K562 (cell line): ENCODE measurements around the gene PRKX. TPM values are rescaled to one million over a fixed set of nuclear protein-coding genes. Genes with fewer than 3 reads are reported as not detected.

ENCODE experiments used
- ATAC-seq: fragments of 200-7000 bp; cut with Tn5 transposase; 3 replicates; pipeline ENCODE4 v1.9.1; 2020; ENCODE audit warnings: moderate library complexity
- BruUV-seq: library from RNA; stranded (reverse); fragments of 400-500 nt; replicated peaks from 2 replicates; lab custom pipeline; 2021; lab: Mats Ljungman, UMichigan
- CTCF ChIA-PET: fragments of 300-600 bp; formaldehyde crosslinking; extraction: SDS; loops from one replicate; lab custom pipeline; 2021; ENCODE audit warnings: low intra/inter-chr PET ratio; lab: Yijun Ruan, JAX
- POLR2A ChIA-PET: fragments of 300-600, 350-650 bp; sonication (Branson Sonifier 250); formaldehyde crosslinking; extraction: SDS; loops from one replicate; lab custom pipeline; 2021; ENCODE audit warnings: antibody characterized with exemption, inconsistent platforms; lab: Yijun Ruan, JAX
- DNase-seq, 4 experiments: peaks; one replicate each; pipeline versions ENCODE4 v3.0.0 to v3.0.0-alpha.2; 2011 to 2018; ENCODE audit warnings: low spot score in 3 of 4, mixed read lengths in 3 of 4; ENCODE audit errors: extremely low read depth in 1 of 4
- FAIRE-seq: peaks from 2 replicates; lab custom pipeline; 2011; peaks lifted over from hg19 to GRCh38; lab: Jason Lieb, UNC
- H2AFZ ChIP-seq: 2 replicates; pipeline ENCODE4 v1.6.0; 2011; ENCODE audit warnings: low read depth, low read length, control low read depth, inconsistent platforms
- H3K27ac ChIP-seq: fragments of 200-600 bp; 3 replicates; pipeline ENCODE4 v1.8.0; 2011; ENCODE audit warnings: low read depth, mild to moderate bottlenecking, control low read depth, inconsistent platforms, low read length, moderate library complexity, mixed read lengths; ENCODE audit errors: extremely low read depth
- H3K27me3 ChIP-seq, 2 experiments: fragments of 300-600 bp in 1 of 2; 2 replicates in 1 of 2; 3 replicates in 1 of 2; pipeline versions ENCODE4 v1.6.0 to v1.8.0; 2011; ENCODE audit warnings: inconsistent platforms in 2 of 2, low read length in 2 of 2, mild to moderate bottlenecking in 1 of 2, mixed read lengths in 1 of 2, moderate library complexity in 1 of 2; ENCODE audit not compliant: control insufficient read depth in 2 of 2, insufficient read depth in 2 of 2
- H3K36me3 ChIP-seq: fragments of 300-600 bp; 3 replicates; pipeline ENCODE4 v1.8.0; 2011; ENCODE audit warnings: mild to moderate bottlenecking, low read length, inconsistent platforms; ENCODE audit not compliant: control insufficient read depth, insufficient read depth
- H3K4me1 ChIP-seq, 2 experiments: fragments of 200-600 bp in 1 of 2; replicated peaks in 1 of 2; 2 replicates in 1 of 2; 3 replicates in 1 of 2; pipeline versions ENCODE4 v1.5.1 to v1.8.0; 2011; ENCODE audit warnings: inconsistent platforms in 2 of 2, low read length in 2 of 2, mild to moderate bottlenecking in 1 of 2, mixed read lengths in 1 of 2, moderate library complexity in 1 of 2; ENCODE audit not compliant: control insufficient read depth in 2 of 2, insufficient read depth in 2 of 2
- H3K4me2 ChIP-seq: 2 replicates; pipeline ENCODE4 v1.6.1; 2011; ENCODE audit warnings: low read length, control low read depth, inconsistent platforms, mixed read lengths; ENCODE audit not compliant: insufficient read depth
- H3K4me3 ChIP-seq: fragments of 200-600 bp; sonication (generic), shearing (Covaris generic); 2 replicates; pipeline ENCODE4 v1.5.1; 2016; ENCODE audit warnings: control low read depth, inconsistent platforms
- H3K79me2 ChIP-seq: fragments of 200-600 bp; 3 replicates; pipeline ENCODE4 v1.8.0; 2011; ENCODE audit warnings: low read length, inconsistent platforms; ENCODE audit not compliant: control insufficient read depth, insufficient read depth
- H3K9ac ChIP-seq, 2 experiments: 2 replicates each; pipeline versions ENCODE4 v1.6.0 to v1.6.1; 2011; ENCODE audit warnings: low read depth in 2 of 2, low read length in 2 of 2, control low read depth in 1 of 2, inconsistent platforms in 1 of 2, mild to moderate bottlenecking in 1 of 2, mixed read lengths in 1 of 2; ENCODE audit not compliant: insufficient read depth in 1 of 2
- H3K9me1 ChIP-seq: one replicate; pipeline ENCODE4 v1.6.0; 2011; ENCODE audit warnings: inconsistent platforms, mild to moderate bottlenecking, low read length, moderate library complexity; ENCODE audit not compliant: control insufficient read depth, insufficient read depth
- H3K9me3 ChIP-seq: replicated peaks from 2 replicates; pipeline ENCODE4 v1.5.1; 2011; ENCODE audit warnings: low read depth, low read length, inconsistent platforms; ENCODE audit not compliant: control insufficient read depth, insufficient read depth
- H4K20me1 ChIP-seq: replicated peaks from 2 replicates; pipeline ENCODE4 v1.6.1; 2011; ENCODE audit warnings: low read length, inconsistent platforms, mixed read lengths; ENCODE audit not compliant: control insufficient read depth, insufficient read depth
- CXXC5 ChIP-seq: fragments of 250-450 bp; sonication (Bioruptor Pico); IDR thresholded peaks from 2 replicates; pipeline ENCODE4 v1.8.0; 2022; ENCODE audit warnings: inconsistent platforms, mild to moderate bottlenecking, moderate library complexity
- PCBP2 ChIP-seq: fragments of 200-400 bp; formaldehyde crosslinking; IDR thresholded peaks from 2 replicates; pipeline ENCODE4 v1.6.1; 2018; ENCODE audit warnings: low read length, low read depth, mild to moderate bottlenecking, moderate library complexity; ENCODE audit not compliant: poor library complexity, severe bottlenecking
- ZC3H4 ChIP-seq: sonication (generic); formaldehyde crosslinking; IDR thresholded peaks from 2 replicates; pipeline ENCODE4 v1.9.0; 2021; ENCODE audit warnings: missing genetic modification reagents, borderline replicate concordance
- ZNF224 ChIP-seq: sonication (generic); formaldehyde crosslinking; IDR thresholded peaks from 2 replicates; pipeline ENCODE4 v1.8.0; 2022; ENCODE audit warnings: mild to moderate bottlenecking, missing genetic modification reagents
- ZNF589 ChIP-seq: fragments of 200-800 bp; sonication (Bioruptor generic); IDR thresholded peaks from 2 replicates; pipeline ENCODE4 v1.6.1; 2016; ENCODE audit warnings: low read depth, missing genetic modification characterization, missing compliant biosample characterization
- WGBS: fragments of 100-300 bp; shearing (Covaris generic); methylation state at CpG from one replicate; pipeline ENCODE4 v1.1.6; 2016; ENCODE audit warnings: low coverage, mixed read lengths; ENCODE audit not compliant: insufficient coverage; ENCODE audit errors: missing lambda C conversion rate; 5-methylcytosine and 5-hydroxymethylcytosine counted together
- in situ Hi-C: fragments of 300-500 bp; cut with MboI; formaldehyde crosslinking; loops from 4 replicates; pipeline ENCODE4 v1.15.0; 2018; ENCODE audit warnings: inconsistent platforms, mixed read lengths
- intact Hi-C: fragments of 100-400 bp; cut with micrococcal nuclease; formaldehyde crosslinking; loops from 2 replicates; pipeline ENCODE4 v1.14.2; 2022
- polyA plus RNA-seq, 8 experiments: library from polyadenylated mRNA; depleted of rRNA in 4 of 8; stranded (reverse) in 5 of 8; unstranded in 3 of 8; fragments of >200 nt; fragmentation: Nextera tagmentation in 2 of 8; fragmentation: Illumina TruSeq in 1 of 8; extraction: Ambion mirVana in 2 of 8; extraction: Trizol in 1 of 8; gene quantifications; 2 replicates each; pipeline versions ENCODE4 v1.2.1 to v1.2.3, GENCODE V29; 2011 to 2014; ENCODE audit warnings: inconsistent platforms in 1 of 8, missing spikeins in 1 of 8
- total RNA-seq, 7 experiments: library from RNA; depleted of rRNA in 6 of 7; stranded (reverse); fragments of >200 nt in 6 of 7; fragmentation: Illumina TruSeq in 2 of 7; extraction: Trizol in 2 of 7; gene quantifications; 2 replicates each; pipeline versions ENCODE4 v1.2.1 to v1.2.3, GENCODE V29; 2011 to 2021; ENCODE audit warnings: low replicate concordance in 1 of 7
- TF ChIP-seq, protein P1 (sequence below): fragments of 450-650 bp; IDR thresholded peaks from 2 replicates; pipeline ENCODE4 v1.6.1; 2016; ENCODE audit warnings: mild to moderate bottlenecking, moderate library complexity
- TF ChIP-seq, protein P2 (sequence below): fragments of 250-450 bp; sonication (Bioruptor Pico); IDR thresholded peaks from 2 replicates; pipeline ENCODE4 v1.4.0; 2020; ENCODE audit warnings: mild to moderate bottlenecking, moderate library complexity
- TF ChIP-seq, protein P3 (sequence below): fragments of 450-650 bp; formaldehyde crosslinking; IDR thresholded peaks from 2 replicates; pipeline ENCODE4 v1.4.0; 2020; ENCODE audit warnings: mild to moderate bottlenecking, moderate library complexity

Gene PRKX
- total and polyA plus RNA-seq, 9 of the 15 experiments (the other 6 are each of a cell fraction or from before 2014, with no cell fraction given), result 3.3 to 29.4 (median 23.7) TPM

DNA sequence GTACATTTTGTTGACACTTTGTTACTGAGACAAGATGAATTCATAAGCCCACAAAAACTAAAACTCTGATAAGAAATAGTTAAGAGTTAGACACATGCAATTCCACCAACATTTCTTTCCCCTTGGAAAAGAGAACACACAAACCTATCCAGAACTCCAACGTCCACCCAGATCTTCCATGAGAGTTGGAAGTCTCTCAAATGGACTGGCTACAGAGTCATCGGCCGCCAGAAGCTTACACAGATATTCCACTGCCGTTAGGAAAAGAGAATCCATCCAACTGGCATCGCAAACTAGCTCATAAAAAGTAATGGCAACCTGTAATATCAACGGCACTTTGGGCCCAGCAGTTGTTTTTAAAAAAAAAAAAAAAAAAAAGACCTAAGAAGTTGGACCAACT lies 114.7 kb downstream of the PRKX start:
- BruUV-seq, result no TSS peak
- no peak overlapping the region for H3K27ac ChIP-seq
- no peak overlapping the region for H2AFZ ChIP-seq
- H3K79me2 ChIP-seq, result no peaks in the 10 kb centered on the region
- no peak overlapping the region for H3K4me2 ChIP-seq
- no peaks in the 10 kb centered on the region for H3K9me1 ChIP-seq
- no peaks in the 10 kb centered on the region for H3K4me1 ChIP-seq
- no peaks in the 10 kb centered on the region for H3K9me3 ChIP-seq
- H3K4me3 ChIP-seq, result no peak overlapping the region
- in situ Hi-C loops, result no loop called here
- 19% methylated on average over 6 of the region's 6 CpGs for WGBS
- DNase-seq (no peak), ATAC-seq (no peak), FAIRE-seq (no peak)
- ChIA-PET POLR2A (no interaction called here), CTCF (no interaction called here)
- no peaks in the 10 kb centered on the region for H4K20me1 ChIP-seq
- intact Hi-C loops, result no loop called here
- H3K36me3 ChIP-seq, result no peaks in the 10 kb centered on the region
- no peaks in the 10 kb centered on the region for H3K27me3 ChIP-seq
- no peak overlapping the region for H3K9ac ChIP-seq
- TF ChIP-seq, protein P1, sequence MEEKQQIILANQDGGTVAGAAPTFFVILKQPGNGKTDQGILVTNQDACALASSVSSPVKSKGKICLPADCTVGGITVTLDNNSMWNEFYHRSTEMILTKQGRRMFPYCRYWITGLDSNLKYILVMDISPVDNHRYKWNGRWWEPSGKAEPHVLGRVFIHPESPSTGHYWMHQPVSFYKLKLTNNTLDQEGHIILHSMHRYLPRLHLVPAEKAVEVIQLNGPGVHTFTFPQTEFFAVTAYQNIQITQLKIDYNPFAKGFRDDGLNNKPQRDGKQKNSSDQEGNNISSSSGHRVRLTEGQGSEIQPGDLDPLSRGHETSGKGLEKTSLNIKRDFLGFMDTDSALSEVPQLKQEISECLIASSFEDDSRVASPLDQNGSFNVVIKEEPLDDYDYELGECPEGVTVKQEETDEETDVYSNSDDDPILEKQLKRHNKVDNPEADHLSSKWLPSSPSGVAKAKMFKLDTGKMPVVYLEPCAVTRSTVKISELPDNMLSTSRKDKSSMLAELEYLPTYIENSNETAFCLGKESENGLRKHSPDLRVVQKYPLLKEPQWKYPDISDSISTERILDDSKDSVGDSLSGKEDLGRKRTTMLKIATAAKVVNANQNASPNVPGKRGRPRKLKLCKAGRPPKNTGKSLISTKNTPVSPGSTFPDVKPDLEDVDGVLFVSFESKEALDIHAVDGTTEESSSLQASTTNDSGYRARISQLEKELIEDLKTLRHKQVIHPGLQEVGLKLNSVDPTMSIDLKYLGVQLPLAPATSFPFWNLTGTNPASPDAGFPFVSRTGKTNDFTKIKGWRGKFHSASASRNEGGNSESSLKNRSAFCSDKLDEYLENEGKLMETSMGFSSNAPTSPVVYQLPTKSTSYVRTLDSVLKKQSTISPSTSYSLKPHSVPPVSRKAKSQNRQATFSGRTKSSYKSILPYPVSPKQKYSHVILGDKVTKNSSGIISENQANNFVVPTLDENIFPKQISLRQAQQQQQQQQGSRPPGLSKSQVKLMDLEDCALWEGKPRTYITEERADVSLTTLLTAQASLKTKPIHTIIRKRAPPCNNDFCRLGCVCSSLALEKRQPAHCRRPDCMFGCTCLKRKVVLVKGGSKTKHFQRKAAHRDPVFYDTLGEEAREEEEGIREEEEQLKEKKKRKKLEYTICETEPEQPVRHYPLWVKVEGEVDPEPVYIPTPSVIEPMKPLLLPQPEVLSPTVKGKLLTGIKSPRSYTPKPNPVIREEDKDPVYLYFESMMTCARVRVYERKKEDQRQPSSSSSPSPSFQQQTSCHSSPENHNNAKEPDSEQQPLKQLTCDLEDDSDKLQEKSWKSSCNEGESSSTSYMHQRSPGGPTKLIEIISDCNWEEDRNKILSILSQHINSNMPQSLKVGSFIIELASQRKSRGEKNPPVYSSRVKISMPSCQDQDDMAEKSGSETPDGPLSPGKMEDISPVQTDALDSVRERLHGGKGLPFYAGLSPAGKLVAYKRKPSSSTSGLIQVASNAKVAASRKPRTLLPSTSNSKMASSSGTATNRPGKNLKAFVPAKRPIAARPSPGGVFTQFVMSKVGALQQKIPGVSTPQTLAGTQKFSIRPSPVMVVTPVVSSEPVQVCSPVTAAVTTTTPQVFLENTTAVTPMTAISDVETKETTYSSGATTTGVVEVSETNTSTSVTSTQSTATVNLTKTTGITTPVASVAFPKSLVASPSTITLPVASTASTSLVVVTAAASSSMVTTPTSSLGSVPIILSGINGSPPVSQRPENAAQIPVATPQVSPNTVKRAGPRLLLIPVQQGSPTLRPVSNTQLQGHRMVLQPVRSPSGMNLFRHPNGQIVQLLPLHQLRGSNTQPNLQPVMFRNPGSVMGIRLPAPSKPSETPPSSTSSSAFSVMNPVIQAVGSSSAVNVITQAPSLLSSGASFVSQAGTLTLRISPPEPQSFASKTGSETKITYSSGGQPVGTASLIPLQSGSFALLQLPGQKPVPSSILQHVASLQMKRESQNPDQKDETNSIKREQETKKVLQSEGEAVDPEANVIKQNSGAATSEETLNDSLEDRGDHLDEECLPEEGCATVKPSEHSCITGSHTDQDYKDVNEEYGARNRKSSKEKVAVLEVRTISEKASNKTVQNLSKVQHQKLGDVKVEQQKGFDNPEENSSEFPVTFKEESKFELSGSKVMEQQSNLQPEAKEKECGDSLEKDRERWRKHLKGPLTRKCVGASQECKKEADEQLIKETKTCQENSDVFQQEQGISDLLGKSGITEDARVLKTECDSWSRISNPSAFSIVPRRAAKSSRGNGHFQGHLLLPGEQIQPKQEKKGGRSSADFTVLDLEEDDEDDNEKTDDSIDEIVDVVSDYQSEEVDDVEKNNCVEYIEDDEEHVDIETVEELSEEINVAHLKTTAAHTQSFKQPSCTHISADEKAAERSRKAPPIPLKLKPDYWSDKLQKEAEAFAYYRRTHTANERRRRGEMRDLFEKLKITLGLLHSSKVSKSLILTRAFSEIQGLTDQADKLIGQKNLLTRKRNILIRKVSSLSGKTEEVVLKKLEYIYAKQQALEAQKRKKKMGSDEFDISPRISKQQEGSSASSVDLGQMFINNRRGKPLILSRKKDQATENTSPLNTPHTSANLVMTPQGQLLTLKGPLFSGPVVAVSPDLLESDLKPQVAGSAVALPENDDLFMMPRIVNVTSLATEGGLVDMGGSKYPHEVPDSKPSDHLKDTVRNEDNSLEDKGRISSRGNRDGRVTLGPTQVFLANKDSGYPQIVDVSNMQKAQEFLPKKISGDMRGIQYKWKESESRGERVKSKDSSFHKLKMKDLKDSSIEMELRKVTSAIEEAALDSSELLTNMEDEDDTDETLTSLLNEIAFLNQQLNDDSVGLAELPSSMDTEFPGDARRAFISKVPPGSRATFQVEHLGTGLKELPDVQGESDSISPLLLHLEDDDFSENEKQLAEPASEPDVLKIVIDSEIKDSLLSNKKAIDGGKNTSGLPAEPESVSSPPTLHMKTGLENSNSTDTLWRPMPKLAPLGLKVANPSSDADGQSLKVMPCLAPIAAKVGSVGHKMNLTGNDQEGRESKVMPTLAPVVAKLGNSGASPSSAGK, result no peak
- TF ChIP-seq, protein P2, sequence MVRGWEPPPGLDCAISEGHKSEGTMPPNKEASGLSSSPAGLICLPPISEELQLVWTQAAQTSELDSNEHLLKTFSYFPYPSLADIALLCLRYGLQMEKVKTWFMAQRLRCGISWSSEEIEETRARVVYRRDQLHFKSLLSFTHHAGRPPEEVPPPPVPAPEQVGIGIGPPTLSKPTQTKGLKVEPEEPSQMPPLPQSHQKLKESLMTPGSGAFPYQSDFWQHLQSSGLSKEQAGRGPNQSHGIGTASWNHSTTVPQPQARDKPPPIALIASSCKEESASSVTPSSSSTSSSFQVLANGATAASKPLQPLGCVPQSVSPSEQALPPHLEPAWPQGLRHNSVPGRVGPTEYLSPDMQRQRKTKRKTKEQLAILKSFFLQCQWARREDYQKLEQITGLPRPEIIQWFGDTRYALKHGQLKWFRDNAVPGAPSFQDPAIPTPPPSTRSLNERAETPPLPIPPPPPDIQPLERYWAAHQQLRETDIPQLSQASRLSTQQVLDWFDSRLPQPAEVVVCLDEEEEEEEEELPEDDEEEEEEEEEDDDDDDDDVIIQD, result no peak
- TF ChIP-seq CXXC5 (CRISPR knock-in tag) (no peak), PCBP2 (no peak), ZNF589 (CRISPR knock-in tag) (no peak), ZNF224 (CRISPR knock-in tag) (no peak), ZC3H4 (CRISPR knock-in tag) (no peak)
- TF ChIP-seq, protein P3, sequence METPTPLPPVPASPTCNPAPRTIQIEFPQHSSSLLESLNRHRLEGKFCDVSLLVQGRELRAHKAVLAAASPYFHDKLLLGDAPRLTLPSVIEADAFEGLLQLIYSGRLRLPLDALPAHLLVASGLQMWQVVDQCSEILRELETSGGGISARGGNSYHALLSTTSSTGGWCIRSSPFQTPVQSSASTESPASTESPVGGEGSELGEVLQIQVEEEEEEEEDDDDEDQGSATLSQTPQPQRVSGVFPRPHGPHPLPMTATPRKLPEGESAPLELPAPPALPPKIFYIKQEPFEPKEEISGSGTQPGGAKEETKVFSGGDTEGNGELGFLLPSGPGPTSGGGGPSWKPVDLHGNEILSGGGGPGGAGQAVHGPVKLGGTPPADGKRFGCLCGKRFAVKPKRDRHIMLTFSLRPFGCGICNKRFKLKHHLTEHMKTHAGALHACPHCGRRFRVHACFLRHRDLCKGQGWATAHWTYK (CRISPR knock-in tag), result no peak
